HepG2 (cell line): ENCODE results near the gene TAS1R1.

Source experiments
- EZH2 ChIP-seq: conservative IDR thresholded peaks from 2 replicates; pipeline ENCODE4 v1.6.1; 2012; ENCODE audit warnings: mild to moderate bottlenecking, low read depth, low read length, moderate library complexity
- FOXK2 ChIP-seq: fragments of 450-650 bp; IDR thresholded peaks from 2 replicates; pipeline ENCODE4 v1.6.1; 2016
- KAT7 ChIP-seq: IDR thresholded peaks from 2 replicates; pipeline ENCODE4 v1.6.1; 2018; ENCODE audit warnings: borderline replicate concordance, missing compliant biosample characterization
- MAZ ChIP-seq, 2 experiments: sonication (generic) in 1 of 2; formaldehyde crosslinking in 1 of 2; IDR thresholded peaks; 2 replicates each; pipeline versions ENCODE4 v1.5.0 to v1.6.1; 2012 to 2020; ENCODE audit warnings: low read depth in 2 of 2, mild to moderate bottlenecking in 2 of 2, borderline replicate concordance in 1 of 2, improper control_type of control experiment in 1 of 2, low read length in 1 of 2, missing genetic modification reagents in 1 of 2, moderate library complexity in 1 of 2
- NFE2L1 ChIP-seq: sonication (generic); formaldehyde crosslinking; IDR thresholded peaks from 2 replicates; pipeline ENCODE4 v1.4.0; 2020; ENCODE audit warnings: missing genetic modification reagents, mild to moderate bottlenecking, borderline replicate concordance
- NR3C1 ChIP-seq: sonication (generic); formaldehyde crosslinking; IDR thresholded peaks from 2 replicates; pipeline ENCODE4 v1.4.0; 2020; ENCODE audit warnings: missing genetic modification reagents
- POLR2A ChIP-seq, 2 experiments: IDR thresholded peaks; 2 replicates each; pipeline ENCODE4 v1.6.1; 2011; ENCODE audit warnings: low read depth in 2 of 2, low read length in 2 of 2, mild to moderate bottlenecking in 1 of 2, moderate library complexity in 1 of 2; ENCODE audit not compliant: insufficient read depth in 1 of 2
- POLR2AphosphoS5 ChIP-seq: IDR thresholded peaks from 2 replicates; pipeline ENCODE4 v1.6.1; 2012; ENCODE audit warnings: low read depth, low read length
- POLR2G ChIP-seq: fragments of 200-400 bp; formaldehyde crosslinking; IDR thresholded peaks from 2 replicates; pipeline ENCODE4 v1.6.1; 2018; ENCODE audit warnings: mild to moderate bottlenecking, low read depth, low read length, moderate library complexity
- ZBTB42 ChIP-seq: sonication (generic); formaldehyde crosslinking; IDR thresholded peaks from 2 replicates; pipeline ENCODE4 v1.5.0; 2020; ENCODE audit warnings: mild to moderate bottlenecking, missing genetic modification reagents
- ZNF296 ChIP-seq: sonication (generic); formaldehyde crosslinking; conservative IDR thresholded peaks from 2 replicates; pipeline ENCODE4 v1.5.0; 2020; ENCODE audit warnings: mild to moderate bottlenecking, missing genetic modification reagents
- TF ChIP-seq, protein P1 (sequence below): sonication (generic); formaldehyde crosslinking; IDR thresholded peaks from 2 replicates; pipeline ENCODE4 v1.5.0; 2020; ENCODE audit warnings: mild to moderate bottlenecking, missing genetic modification reagents, moderate library complexity

DNA sequence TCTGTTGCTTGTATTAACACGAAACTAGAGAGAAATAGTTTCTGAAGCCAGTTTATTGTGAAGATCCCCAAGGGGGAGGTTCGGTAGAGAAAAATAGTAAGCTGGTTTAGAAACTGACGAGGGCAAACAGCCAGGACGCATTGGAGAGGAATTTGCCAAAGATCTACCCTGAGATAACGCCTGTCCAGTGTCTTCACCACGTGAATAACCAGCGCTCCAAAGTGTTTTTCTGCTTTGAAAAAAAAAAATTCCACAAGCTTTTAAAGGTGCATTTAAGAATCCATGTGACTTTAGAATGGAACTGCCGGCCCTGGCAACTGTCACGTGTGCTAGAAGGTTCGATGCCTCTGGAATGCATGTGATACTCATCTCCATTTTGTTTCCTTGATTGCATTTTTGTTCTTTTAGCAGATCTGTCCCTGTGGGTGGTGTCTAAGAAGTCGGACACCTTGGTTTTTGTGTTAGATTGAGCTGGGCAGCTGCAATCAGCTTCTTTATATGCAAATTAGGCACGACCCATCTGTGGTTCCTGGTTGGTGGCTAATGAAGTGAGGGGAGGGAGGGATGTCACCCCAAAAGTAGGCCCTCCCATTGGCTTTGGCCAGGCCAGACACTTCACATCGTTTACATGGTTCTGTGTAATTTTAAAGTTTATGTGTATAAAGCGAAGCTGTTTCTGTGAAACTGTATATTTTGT is 68.3 kb downstream of the TAS1R1 start:
- TF ChIP-seq NR3C1 (no peak), ZNF296 (no peak), MAZ (IDR thresholded peaks at IDR 0.05; ENCODE audit: borderline replicate concordance, low read depth, low read length) (no peak), MAZ (CRISPR knock-in tag; IDR thresholded peaks at IDR 0.05; ENCODE audit: low read depth) (no peak), ZBTB42 (no peak), FOXK2 (no peak), POLR2A (IDR thresholded peaks at IDR 0.05; ENCODE audit: insufficient read depth in 1 of 2, low read depth in 2 of 2, low read length in 2 of 2) (no peak), POLR2AphosphoS5 (no peak), KAT7 (CRISPR knock-in tag) (no peak), EZH2 (no peak), NFE2L1 (CRISPR knock-in tag) (no peak), POLR2G (no peak)
- TF ChIP-seq, protein P1, sequence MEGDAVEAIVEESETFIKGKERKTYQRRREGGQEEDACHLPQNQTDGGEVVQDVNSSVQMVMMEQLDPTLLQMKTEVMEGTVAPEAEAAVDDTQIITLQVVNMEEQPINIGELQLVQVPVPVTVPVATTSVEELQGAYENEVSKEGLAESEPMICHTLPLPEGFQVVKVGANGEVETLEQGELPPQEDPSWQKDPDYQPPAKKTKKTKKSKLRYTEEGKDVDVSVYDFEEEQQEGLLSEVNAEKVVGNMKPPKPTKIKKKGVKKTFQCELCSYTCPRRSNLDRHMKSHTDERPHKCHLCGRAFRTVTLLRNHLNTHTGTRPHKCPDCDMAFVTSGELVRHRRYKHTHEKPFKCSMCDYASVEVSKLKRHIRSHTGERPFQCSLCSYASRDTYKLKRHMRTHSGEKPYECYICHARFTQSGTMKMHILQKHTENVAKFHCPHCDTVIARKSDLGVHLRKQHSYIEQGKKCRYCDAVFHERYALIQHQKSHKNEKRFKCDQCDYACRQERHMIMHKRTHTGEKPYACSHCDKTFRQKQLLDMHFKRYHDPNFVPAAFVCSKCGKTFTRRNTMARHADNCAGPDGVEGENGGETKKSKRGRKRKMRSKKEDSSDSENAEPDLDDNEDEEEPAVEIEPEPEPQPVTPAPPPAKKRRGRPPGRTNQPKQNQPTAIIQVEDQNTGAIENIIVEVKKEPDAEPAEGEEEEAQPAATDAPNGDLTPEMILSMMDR (CRISPR knock-in tag) = no peak
